Astrocyte (in vitro differentiated cells and primary cell): ENCODE data around the gene TAS2R5.

Experiments used
- EZH2 ChIP-seq: IDR thresholded peaks from 2 replicates; pipeline ENCODE4 v1.6.1; 2012; ENCODE audit warnings: mild to moderate bottlenecking, low read length, inconsistent platforms; ENCODE audit not compliant: insufficient read depth
- TF ChIP-seq, protein P1 (sequence below): IDR thresholded peaks from 2 replicates; pipeline ENCODE4 v1.5.1; 2011; ENCODE audit warnings: low read depth, mild to moderate bottlenecking, inconsistent platforms, low read length, moderate library complexity; ENCODE audit not compliant: insufficient read depth

DNA sequence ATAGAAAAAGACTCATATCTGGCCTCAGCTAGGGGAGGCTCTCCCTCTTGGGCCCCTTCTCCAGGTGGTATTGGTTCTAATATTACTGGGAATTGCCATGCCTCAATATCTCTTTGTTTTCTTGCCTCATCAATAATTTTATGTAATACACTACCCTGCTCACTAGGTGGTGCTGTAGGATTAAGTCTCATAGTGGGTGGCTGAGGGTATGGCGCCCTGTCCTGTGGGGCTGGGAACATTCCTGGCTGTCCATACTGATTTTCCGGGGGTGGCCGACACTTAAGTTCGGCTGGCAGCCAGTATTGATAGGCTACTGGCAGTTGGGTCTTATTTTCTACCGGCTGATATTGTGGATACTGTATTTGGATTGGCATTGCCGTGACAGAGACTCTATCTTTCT lies 35.1 kb upstream of the TAS2R5 start:
- TF ChIP-seq, protein P1, sequence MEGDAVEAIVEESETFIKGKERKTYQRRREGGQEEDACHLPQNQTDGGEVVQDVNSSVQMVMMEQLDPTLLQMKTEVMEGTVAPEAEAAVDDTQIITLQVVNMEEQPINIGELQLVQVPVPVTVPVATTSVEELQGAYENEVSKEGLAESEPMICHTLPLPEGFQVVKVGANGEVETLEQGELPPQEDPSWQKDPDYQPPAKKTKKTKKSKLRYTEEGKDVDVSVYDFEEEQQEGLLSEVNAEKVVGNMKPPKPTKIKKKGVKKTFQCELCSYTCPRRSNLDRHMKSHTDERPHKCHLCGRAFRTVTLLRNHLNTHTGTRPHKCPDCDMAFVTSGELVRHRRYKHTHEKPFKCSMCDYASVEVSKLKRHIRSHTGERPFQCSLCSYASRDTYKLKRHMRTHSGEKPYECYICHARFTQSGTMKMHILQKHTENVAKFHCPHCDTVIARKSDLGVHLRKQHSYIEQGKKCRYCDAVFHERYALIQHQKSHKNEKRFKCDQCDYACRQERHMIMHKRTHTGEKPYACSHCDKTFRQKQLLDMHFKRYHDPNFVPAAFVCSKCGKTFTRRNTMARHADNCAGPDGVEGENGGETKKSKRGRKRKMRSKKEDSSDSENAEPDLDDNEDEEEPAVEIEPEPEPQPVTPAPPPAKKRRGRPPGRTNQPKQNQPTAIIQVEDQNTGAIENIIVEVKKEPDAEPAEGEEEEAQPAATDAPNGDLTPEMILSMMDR: peak; percentile 25
- TF ChIP-seq EZH2: no peak
